GM20000 (cell line): Measurements from ENCODE around the gene CTCF.

Experiments
- DNase-seq: peaks from one replicate; pipeline ENCODE4 v3.0.0; 2012; ENCODE audit warnings: low spot score
- TF ChIP-seq, protein P1 (sequence below): IDR thresholded peaks from 2 replicates; pipeline ENCODE4 v1.5.1; 2012; ENCODE audit warnings: mild to moderate bottlenecking, control low read depth; ENCODE audit errors: extremely low read depth, missing control alignments

The CTCF gene

DNA sequence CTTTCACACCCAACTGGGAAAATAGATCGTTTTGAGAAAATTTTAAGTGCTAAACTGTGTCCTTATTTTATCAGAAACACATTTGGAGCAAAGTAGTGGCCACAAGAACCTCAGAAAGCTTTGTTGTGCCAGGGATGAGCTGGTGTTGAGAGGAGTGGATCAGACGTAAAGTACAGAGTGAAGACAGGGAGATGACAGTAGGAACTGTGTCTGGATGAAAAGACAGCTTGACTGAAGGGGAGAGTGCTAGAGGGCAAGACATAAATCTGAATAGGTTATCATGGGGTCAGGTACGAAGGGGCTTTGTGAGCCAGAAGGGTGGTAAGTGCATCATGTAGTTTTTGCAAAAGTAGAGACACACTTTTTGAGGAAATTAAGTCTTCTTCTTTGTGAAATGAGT lies 43.3 kb downstream of the CTCF start:
- TF ChIP-seq, protein P1, sequence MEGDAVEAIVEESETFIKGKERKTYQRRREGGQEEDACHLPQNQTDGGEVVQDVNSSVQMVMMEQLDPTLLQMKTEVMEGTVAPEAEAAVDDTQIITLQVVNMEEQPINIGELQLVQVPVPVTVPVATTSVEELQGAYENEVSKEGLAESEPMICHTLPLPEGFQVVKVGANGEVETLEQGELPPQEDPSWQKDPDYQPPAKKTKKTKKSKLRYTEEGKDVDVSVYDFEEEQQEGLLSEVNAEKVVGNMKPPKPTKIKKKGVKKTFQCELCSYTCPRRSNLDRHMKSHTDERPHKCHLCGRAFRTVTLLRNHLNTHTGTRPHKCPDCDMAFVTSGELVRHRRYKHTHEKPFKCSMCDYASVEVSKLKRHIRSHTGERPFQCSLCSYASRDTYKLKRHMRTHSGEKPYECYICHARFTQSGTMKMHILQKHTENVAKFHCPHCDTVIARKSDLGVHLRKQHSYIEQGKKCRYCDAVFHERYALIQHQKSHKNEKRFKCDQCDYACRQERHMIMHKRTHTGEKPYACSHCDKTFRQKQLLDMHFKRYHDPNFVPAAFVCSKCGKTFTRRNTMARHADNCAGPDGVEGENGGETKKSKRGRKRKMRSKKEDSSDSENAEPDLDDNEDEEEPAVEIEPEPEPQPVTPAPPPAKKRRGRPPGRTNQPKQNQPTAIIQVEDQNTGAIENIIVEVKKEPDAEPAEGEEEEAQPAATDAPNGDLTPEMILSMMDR = no peak
- DNase-seq = no peak

DNA sequence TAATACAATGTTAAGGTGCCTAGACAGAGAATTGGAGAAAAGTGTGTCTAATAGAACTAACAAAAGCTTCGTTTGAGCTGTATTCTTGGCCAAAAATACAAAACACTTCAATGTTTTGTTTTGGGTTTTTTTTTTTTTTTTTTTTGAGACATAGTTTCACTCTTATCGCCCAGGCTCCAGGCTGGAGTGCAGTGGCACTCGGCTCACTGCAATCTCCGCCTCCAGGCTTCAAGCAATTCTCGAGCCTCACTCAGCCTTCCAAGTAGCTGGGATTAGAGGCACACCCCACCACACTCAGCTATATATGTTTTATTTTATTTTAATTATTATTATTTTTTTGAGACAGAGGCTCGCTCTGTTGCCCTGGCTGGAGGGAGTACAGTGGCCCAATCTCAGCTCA lies 44.3 kb downstream of the CTCF start:
- TF ChIP-seq, protein P1 = no peak
- no peak for DNase-seq

DNA sequence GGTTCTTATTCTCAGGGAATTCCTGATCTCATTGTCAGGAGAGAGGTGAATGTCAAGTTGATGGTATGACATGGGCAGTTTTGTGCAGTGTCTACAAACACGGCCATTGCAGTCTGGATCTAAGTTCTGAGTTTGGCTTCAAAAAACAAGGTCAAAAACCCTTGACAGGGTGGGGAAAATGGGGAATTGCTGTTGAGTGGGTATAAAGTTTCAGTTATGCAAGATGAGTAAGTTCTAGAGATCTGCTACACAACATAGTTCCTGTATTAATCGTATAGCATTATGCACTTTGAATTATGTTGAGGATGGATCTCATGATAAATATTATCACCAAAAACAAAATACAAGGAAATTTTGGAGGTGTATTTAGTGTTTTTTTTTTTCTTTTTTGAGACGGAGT lies 46.0 kb downstream of the CTCF start:
- DNase-seq = no peak
- TF ChIP-seq, protein P1 = no peak

DNA sequence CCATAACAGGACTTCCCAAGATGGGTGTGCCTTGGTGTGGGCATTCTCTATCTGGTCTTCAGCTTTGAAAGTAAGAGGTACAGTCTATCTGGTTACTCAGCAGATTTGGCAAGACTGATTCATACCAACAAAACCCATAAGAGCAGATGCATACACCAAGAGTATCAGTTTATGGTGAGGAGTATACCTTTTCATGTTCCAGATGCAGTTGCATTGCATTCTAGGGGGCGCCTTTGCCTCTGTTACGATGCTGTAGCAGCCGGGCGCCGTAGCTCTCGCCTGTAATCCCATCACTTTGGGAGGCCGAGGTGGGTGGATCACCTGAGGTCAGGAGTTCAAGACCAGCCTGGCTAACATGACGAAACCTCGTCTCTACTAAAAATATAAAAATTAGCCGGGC lies 51.5 kb downstream of the CTCF start:
- no peak for DNase-seq
- TF ChIP-seq, protein P1 = no peak

DNA sequence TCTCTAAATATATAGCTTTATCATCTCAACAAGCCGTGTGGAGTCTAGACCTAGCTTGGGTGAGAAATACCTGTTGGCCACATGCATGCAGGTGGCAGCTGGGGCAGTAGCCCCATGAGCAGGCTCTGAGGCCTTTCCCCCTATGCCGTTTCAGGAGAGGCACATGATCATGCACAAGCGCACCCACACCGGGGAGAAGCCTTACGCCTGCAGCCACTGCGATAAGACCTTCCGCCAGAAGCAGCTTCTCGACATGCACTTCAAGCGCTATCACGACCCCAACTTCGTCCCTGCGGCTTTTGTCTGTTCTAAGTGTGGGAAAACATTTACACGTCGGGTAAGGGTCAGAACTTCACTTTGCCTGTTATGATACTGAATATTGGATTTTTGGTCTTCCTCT lies 65.9 kb downstream of the CTCF start:
- TF ChIP-seq, protein P1 = no peak
- DNase-seq = no peak

DNA sequence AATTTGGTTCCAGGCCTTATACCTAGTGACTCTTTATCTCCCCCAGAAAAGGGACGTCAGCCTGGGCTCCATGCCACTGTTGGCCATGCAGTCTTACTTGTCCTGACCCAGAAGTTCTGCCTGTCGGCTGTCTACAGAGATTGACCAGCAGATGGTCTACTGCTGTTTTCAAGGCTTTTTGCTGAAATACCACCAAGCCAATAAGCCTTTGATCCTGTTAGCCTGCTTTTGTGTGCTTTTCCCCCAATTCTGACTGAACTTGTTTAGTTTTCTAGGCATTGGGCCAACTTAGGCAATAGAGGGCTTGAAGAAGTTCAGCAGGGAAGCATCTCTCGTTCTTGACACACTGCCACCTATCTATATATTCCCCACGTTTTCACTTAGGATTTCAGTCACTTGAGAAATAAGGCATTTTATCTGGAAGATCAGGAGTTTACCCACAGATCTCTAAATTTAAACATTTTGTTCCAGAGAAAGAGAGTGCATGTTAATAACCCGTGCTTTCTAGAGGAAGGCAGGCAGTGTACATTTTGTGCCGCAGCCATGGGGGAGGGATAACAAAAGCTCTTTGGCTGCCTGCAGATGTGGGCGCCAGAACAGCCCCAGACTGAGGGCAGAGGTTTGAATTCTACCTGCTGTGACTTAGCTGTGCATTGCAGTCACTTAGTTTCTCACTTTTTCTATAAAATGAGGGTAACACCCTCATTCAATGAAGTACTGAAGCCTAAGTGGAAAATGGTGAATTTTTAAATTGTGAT lies 70.3 kb downstream of the CTCF start:
- DNase-seq = no peak
- TF ChIP-seq, protein P1 = no peak

DNA sequence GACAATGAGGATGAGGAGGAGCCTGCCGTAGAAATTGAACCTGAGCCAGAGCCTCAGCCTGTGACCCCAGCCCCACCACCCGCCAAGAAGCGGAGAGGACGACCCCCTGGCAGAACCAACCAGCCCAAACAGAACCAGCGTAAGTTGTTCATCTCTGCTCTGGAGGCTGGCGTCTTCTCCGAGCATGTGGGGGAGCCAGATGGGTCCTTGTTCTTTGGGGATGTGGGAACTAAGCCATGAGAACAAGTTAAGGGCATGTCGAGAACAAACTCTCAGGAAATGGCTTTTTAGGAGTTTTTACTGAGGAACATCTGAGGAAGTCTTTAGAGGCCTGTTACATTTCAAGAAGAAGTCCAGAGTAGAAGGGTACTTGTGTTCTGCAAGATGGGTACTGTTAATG lies 74.4 kb downstream of the CTCF start:
- TF ChIP-seq, protein P1 = no peak
- DNase-seq = no peak
